CD4-positive, CD25-positive, alpha-beta regulatory T cell (primary cell): ENCODE results near the gene CYP20A1. TPM values are rescaled to one million over a fixed set of nuclear protein-coding genes. Genes with fewer than 3 reads are reported as not detected.
"Not testable (repeated sequence)": the region's sequence is repeated elsewhere in the genome, so short reads cannot be mapped to it uniquely, and the experiment has no call there.

Source experiments
- ATAC-seq, 2 donors: fragments of 150-1000 bp; cut with Tn5 transposase; one replicate each; pipeline ENCODE4 v1.10.0; 2021; ENCODE audit warnings: low read depth in 2 of 2, moderate number of reproducible peaks in 2 of 2, moderate library complexity in 1 of 2
- DNase-seq, 3 donors: peaks; one replicate each; pipeline versions ENCODE4 v3.0.0 to v3.0.0-alpha.2; 2012 to 2022; ENCODE audit warnings: mixed read lengths in 1 of 3
- H3K27ac ChIP-seq: one replicate; pipeline ENCODE4 v1.7.0; 2013; ENCODE audit warnings: mild to moderate bottlenecking, low read length; ENCODE audit not compliant: insufficient read depth, poor library complexity, severe bottlenecking
- H3K27me3 ChIP-seq: one replicate; pipeline ENCODE4 v1.7.0; 2013; ENCODE audit warnings: low read length; ENCODE audit not compliant: control insufficient read depth, insufficient read depth
- H3K36me3 ChIP-seq: one replicate; pipeline ENCODE4 v1.7.0; 2013; ENCODE audit warnings: mild to moderate bottlenecking, low read length, moderate library complexity; ENCODE audit not compliant: control insufficient read depth, insufficient read depth
- H3K4me1 ChIP-seq: 2 replicates; pipeline ENCODE4 v1.7.0; 2013; ENCODE audit warnings: mild to moderate bottlenecking, low read length; ENCODE audit not compliant: insufficient read depth, control insufficient read depth, poor library complexity, severe bottlenecking
- H3K4me3 ChIP-seq: one replicate; pipeline ENCODE4 v1.7.0; 2013; ENCODE audit warnings: low read depth, mild to moderate bottlenecking, low read length, moderate library complexity
- H3K9me3 ChIP-seq, 2 experiments: 1 replicate in 1 of 2; 2 replicates in 1 of 2; pipeline ENCODE4 v1.7.0; 2013; ENCODE audit warnings: low read length in 2 of 2, mild to moderate bottlenecking in 1 of 2, moderate library complexity in 1 of 2; ENCODE audit not compliant: control insufficient read depth in 2 of 2
- H3K27ac Mint-ChIP-seq, 3 donors: one replicate each; pipeline ENCODE4 v1.8.0; 2020 to 2022; ENCODE audit warnings: mild to moderate bottlenecking in 3 of 3, mixed read lengths in 3 of 3, moderate library complexity in 2 of 3
- H3K27me3 Mint-ChIP-seq: one replicate; pipeline ENCODE4 v1.8.0; 2022; ENCODE audit warnings: mild to moderate bottlenecking, mixed read lengths
- H3K36me3 Mint-ChIP-seq: one replicate; pipeline ENCODE4 v1.8.0; 2020; ENCODE audit warnings: mixed read lengths
- H3K4me1 Mint-ChIP-seq, 4 donors: one replicate each; pipeline ENCODE4 v1.8.0; 2020 to 2022; ENCODE audit warnings: mixed read lengths in 4 of 4, mild to moderate bottlenecking in 1 of 4
- H3K4me3 Mint-ChIP-seq, 4 donors: one replicate each; pipeline ENCODE4 v1.8.0; 2020 to 2022; ENCODE audit warnings: mild to moderate bottlenecking in 4 of 4, mixed read lengths in 4 of 4, moderate library complexity in 3 of 4
- H3K9me3 Mint-ChIP-seq, 7 donors: one replicate each; pipeline ENCODE4 v1.8.0; 2020 to 2022; ENCODE audit warnings: mixed read lengths in 7 of 7, mild to moderate bottlenecking in 3 of 7, moderate library complexity in 2 of 7
- polyA plus RNA-seq, 4 donors: library from polyadenylated mRNA; unstranded; fragments of 300-500 nt; fragmentation: Illumina TruSeq; gene quantifications; one replicate each; pipeline ENCODE4 v1.2.3, GENCODE V29; 2021
- total RNA-seq: library from RNA; stranded (reverse); gene quantifications from one replicate; pipeline ENCODE4 v1.2.3, GENCODE V29; 2022

Gene CYP20A1
- total and polyA plus RNA-seq, 5 donors from 2014 or later, result 26.0 to 36.6 (median 29.0) TPM

GRCh38 chr2:203246646-203247045 lies 7.8 kb downstream of the CYP20A1 start:
- Histone ChIP-seq H3K27me3 (no peaks in the 10 kb centered on the region), H3K4me1 (peaks cover under 1% of the 10 kb centered on the region), H3K27ac (no peak overlapping the region), H3K4me3 (no peak overlapping the region), H3K36me3 (peaks cover 54% of the 10 kb centered on the region), H3K9me3 (no peaks in the 10 kb centered on the region)
- Mint-ChIP-seq H3K9me3 (no peaks in the 10 kb centered on the region), H3K27ac (peak overlapping the region in 1 of 3 donors; percentile 11), H3K4me1 (peaks cover 15 to 43% (median 31%) of the 10 kb centered on the region in 4 donors), H3K36me3 (peaks cover 35% of the 10 kb centered on the region), H3K27me3 (no peaks in the 10 kb centered on the region), H3K4me3 (no peak overlapping the region)
- DNase-seq (no peak), ATAC-seq (no peak)

GRCh38 chr2:203252818-203253217 lies 14.0 kb downstream of the CYP20A1 start:
- H3K36me3 ChIP-seq, result peaks cover 81% of the 10 kb centered on the region
- H3K9me3 ChIP-seq, result no peaks in the 10 kb centered on the region
- Mint-ChIP-seq H3K9me3 (peaks cover 0 to 4% (median 2%) of the 10 kb centered on the region in 7 donors), H3K27me3 (no peaks in the 10 kb centered on the region), H3K4me1 (peaks cover 6 to 14% (median 12%) of the 10 kb centered on the region in 4 donors), H3K27ac (no peak overlapping the region), H3K36me3 (peaks cover 37% of the 10 kb centered on the region), H3K4me3 (peak overlapping the region in 1 of 4 donors; percentile 51)
- ATAC-seq (no peak), DNase-seq (no peak)
- no peak overlapping the region for H3K4me3 ChIP-seq
- no peak overlapping the region for H3K27ac ChIP-seq
- no peaks in the 10 kb centered on the region for H3K27me3 ChIP-seq
- no peaks in the 10 kb centered on the region for H3K4me1 ChIP-seq

- H3K4me3 ChIP-seq, H3K4me3 Mint-ChIP-seq, H3K9me3 Mint-ChIP-seq, DNase-seq, H3K27me3 Mint-ChIP-seq, H3K4me1 ChIP-seq, H3K9me3 ChIP-seq, ATAC-seq, H3K27me3 ChIP-seq, H3K27ac Mint-ChIP-seq, H3K27ac ChIP-seq: not testable (repeated sequence)
- H3K36me3 ChIP-seq, result peaks cover 81% of the 10 kb centered on the region
- peaks cover 39% of the 10 kb centered on the region for H3K36me3 Mint-ChIP-seq
- peaks cover 9 to 17% (median 15%) of the 10 kb centered on the region in 4 donors for H3K4me1 Mint-ChIP-seq
Measured at GRCh38 chr2:203253422-203254095, 14.7 kb downstream of the CYP20A1 start.

GRCh38 chr2:203261326-203262159 lies 22.7 kb downstream of the CYP20A1 start:
- no peak overlapping the region for H3K4me3 ChIP-seq
- H3K9me3 Mint-ChIP-seq, result no peaks in the 10 kb centered on the region
- peaks cover 64% of the 10 kb centered on the region for H3K36me3 ChIP-seq
- H3K4me1 Mint-ChIP-seq, result peaks cover 15 to 36% (median 21%) of the 10 kb centered on the region in 4 donors
- no peaks in the 10 kb centered on the region for H3K9me3 ChIP-seq
- peaks cover 45% of the 10 kb centered on the region for H3K36me3 Mint-ChIP-seq
- DNase-seq (no peak), ATAC-seq (no peak)
- no peak overlapping the region for H3K27ac ChIP-seq
- H3K27me3 Mint-ChIP-seq, result no peaks in the 10 kb centered on the region
- no peaks in the 10 kb centered on the region for H3K4me1 ChIP-seq
- peak overlapping the region in 1 of 3 donors; percentile 86 for H3K27ac Mint-ChIP-seq
- no peak overlapping the region for H3K4me3 Mint-ChIP-seq
- no peaks in the 10 kb centered on the region for H3K27me3 ChIP-seq

GRCh38 chr2:203279288-203279687 lies 40.5 kb downstream of the CYP20A1 start:
- Mint-ChIP-seq H3K9me3 (no peaks in the 10 kb centered on the region), H3K27ac (peak overlapping the region in 1 of 3 donors; percentile 17), H3K4me1 (peaks cover 0 to 13% (median 0%) of the 10 kb centered on the region in 4 donors), H3K27me3 (no peaks in the 10 kb centered on the region), H3K4me3 (no peak overlapping the region), H3K36me3 (peaks cover 36% of the 10 kb centered on the region)
- DNase-seq, result no peak
- Histone ChIP-seq H3K27ac (no peak overlapping the region), H3K36me3 (peaks cover 74% of the 10 kb centered on the region), H3K4me3 (no peak overlapping the region), H3K4me1 (no peaks in the 10 kb centered on the region), H3K27me3 (no peaks in the 10 kb centered on the region), H3K9me3 (no peaks in the 10 kb centered on the region)
- no peak for ATAC-seq

GRCh38 chr2:203280428-203281064 lies 41.7 kb downstream of the CYP20A1 start:
- Mint-ChIP-seq H3K36me3 (peaks cover 41% of the 10 kb centered on the region), H3K9me3 (no peaks in the 10 kb centered on the region), H3K4me1 (peaks cover 0 to 13% (median 0%) of the 10 kb centered on the region in 4 donors), H3K4me3 (no peak overlapping the region), H3K27me3 (no peaks in the 10 kb centered on the region), H3K27ac (no peak overlapping the region)
- no peaks in the 10 kb centered on the region for H3K27me3 ChIP-seq
- no peak overlapping the region for H3K27ac ChIP-seq
- no peaks in the 10 kb centered on the region for H3K4me1 ChIP-seq
- DNase-seq, result no peak
- no peak for ATAC-seq
- H3K4me3 ChIP-seq, result no peak overlapping the region
- no peaks in the 10 kb centered on the region for H3K9me3 ChIP-seq
- H3K36me3 ChIP-seq, result peaks cover 75% of the 10 kb centered on the region

GRCh38 chr2:203282101-203282500 lies 43.3 kb downstream of the CYP20A1 start:
- no peak overlapping the region for H3K4me3 ChIP-seq
- no peaks in the 10 kb centered on the region for H3K4me1 ChIP-seq
- H3K27ac ChIP-seq, result no peak overlapping the region
- Mint-ChIP-seq H3K4me3 (no peak overlapping the region), H3K27me3 (no peaks in the 10 kb centered on the region), H3K9me3 (no peaks in the 10 kb centered on the region), H3K27ac (no peak overlapping the region), H3K4me1 (peaks cover 0 to 6% (median 0%) of the 10 kb centered on the region in 4 donors), H3K36me3 (peaks cover 37% of the 10 kb centered on the region)
- ATAC-seq, result no peak
- no peak for DNase-seq
- no peaks in the 10 kb centered on the region for H3K27me3 ChIP-seq
- H3K36me3 ChIP-seq, result peaks cover 74% of the 10 kb centered on the region
- H3K9me3 ChIP-seq, result no peaks in the 10 kb centered on the region
